ENCODE results near the gene ANKRD63.

The ANKRD63 gene

GRCh38 chr15:40257656-40258450 is 25.0 kb downstream of the ANKRD63 start:
- peak; percentile 22 for DNase-seq (ENCODE audit: low read depth)

DNA sequence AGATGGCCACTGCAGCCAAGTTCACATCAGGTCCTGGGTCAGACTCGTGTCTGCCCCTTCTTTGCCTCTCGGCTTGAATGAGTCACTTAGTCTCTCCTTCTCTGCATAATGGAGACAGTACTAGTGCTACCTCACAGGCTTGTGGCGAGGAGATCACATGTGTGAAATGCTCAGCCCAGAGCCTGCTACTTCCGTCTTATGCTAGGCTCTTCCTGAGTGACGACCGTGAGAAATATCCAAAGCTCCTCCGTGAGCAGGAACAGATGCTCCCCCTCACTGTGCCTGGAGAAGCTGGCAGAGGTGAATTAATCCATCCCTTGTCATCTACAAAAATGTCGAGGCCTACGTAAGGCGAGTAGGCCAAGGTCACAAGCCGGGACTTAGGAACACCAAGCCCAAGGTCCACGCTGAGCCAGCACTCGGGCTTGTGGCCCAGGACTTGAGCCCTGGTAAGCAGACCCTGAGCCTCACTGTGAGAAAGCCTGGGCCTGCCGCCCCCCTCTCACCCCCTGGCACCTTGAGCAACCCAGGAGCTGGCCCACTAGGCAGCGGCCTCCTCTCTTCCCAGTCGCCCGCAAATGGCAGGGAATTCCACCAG is 26.1 kb downstream of the ANKRD63 start:
- DNase-seq (ENCODE audit: low read depth), result peak; percentile 65

- no peak for DNase-seq (ENCODE audit: low read depth)
These were observed 27.8 kb downstream of the ANKRD63 start for GRCh38 chr15:40255033-40255432.

DNA sequence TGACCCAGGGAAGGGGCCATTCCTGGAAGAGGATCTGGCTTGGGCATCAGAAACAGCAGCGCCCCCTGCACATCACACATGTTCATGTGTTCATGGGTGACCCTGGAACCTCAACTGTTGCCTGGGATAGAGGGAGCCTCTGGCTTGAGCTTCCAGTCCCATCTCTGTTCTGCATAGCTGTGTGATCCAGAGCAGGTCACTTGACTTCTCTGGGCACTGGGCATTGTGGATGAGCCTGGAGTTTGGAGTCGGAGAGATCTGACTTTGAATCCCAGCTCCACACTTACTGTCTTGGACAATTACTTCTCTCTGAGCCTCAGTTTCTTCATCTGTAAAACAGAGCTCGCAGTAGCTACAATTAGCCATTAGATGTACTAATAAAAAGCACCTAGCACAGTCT is 28.4 kb downstream of the ANKRD63 start:
- no peak for DNase-seq (ENCODE audit: low read depth)

GRCh38 chr15:40253167-40253790 is 29.6 kb downstream of the ANKRD63 start:
- DNase-seq (ENCODE audit: low read depth), result no peak

- peak; percentile 15 for DNase-seq (ENCODE audit: low read depth)
These were observed 30.3 kb downstream of the ANKRD63 start for GRCh38 chr15:40252438-40253166.

- DNase-seq (ENCODE audit: low read depth), result no peak
These were observed 30.8 kb downstream of the ANKRD63 start for GRCh38 chr15:40252141-40252437.

DNA sequence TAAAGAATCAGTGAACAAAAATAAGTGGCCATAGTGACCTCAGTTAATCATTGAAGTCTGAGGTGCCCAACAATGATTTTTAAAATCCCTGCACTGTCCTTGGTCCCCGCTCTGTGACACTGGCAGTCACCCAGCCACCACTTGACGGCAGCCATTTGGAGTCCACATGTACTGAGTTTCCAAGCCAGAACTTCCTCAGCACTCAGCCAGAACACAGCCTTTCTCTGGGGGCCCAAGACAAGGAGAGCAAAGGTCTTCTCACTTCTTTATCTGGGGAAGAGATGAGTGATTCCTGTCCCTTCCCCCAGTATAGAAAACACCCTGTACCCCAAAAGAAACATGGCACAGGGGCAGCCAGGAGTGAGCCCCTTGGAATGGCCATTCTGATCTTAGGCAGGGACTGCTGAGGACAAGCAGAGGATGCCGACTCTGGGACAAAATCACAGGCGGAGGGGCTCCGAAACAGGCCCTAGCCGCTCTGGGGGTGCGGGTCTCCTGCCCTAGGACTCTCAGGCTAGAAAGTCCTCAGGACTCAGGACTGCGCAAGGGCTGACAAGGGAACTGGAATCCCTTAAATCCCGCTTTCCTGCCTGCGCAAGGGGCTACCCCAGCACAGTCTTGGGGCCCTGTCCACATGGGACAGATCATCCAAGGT is 31.3 kb downstream of the ANKRD63 start:
- DNase-seq (ENCODE audit: low read depth), result no peak

DNA sequence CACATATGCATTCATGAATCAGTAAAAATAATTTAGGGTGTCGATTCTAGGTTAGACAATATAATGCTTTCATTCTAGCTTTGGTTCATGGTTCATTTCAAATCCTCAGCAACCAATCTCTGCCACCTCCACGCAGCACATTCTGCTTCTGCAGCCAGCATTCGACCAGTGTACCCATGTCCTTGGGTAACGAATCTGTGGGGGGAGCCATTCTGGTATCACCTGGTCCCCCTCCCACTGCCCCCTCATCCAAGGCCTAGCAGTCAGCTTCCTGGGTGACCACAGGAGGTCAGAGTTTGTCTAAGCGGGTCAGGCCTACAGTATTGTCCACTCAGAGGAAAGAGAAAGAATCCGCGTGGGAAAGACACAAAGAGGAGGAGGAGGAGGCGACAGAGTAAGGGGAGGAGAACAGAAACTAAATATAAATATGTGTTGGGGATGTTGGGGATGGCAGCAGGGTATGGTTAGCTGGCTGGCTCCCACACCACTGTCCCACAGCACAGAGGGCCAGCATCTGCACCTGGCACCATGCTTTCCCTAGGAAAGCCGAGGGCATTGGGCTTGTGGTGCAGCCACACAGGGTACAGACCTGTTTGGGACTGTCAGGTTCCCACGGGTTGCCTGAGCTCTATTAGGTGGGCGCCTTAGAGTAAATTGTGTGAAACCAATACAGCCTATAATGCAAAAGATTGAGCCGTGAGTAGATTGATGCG is 31.9 kb downstream of the ANKRD63 start:
- DNase-seq (ENCODE audit: low read depth), result no peak

- DNase-seq (ENCODE audit: low read depth), result no peak
These were observed 32.6 kb downstream of the ANKRD63 start for GRCh38 chr15:40250304-40250656.

DNA sequence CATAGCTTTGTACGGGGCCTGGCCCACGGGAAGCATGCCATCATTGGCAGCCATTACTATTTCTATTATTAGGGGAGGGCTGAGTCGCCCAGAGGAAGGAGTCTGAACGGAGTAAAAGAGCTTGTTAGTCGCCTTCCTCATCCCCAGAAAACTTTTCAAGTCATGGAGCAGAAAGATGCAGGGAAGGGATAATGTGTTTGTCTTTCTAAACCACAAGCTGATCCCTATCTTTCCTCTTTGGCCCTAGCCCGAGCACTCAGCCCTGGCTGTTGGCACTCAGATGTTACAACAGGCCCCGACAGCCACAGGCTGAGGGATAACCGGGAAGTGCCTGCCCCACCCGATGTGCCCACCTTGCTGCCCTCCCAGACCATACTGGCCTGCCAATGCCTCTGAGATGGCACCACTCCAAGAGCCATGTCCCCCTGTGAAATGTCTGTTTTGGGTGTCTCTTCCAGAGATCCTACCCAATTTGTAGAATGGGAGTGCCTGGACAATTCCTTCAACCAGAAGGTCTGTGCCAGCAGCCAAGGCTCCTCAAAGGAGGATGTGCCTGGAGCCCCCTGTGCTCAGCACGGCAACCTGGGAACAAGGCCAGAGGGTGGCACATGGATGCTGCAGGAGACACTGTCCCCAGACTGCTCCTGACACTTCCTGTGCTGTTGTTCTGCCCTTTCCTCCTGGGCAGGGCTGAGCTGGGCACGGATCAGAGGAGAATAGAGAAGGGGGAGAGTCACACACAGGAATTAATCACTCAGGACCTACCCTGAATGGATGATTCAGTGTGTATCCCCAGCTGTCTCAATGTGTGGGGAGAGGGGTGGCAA is 33.2 kb downstream of the ANKRD63 start:
- peak; percentile 32 for DNase-seq (ENCODE audit: low read depth)

- no peak for DNase-seq (ENCODE audit: low read depth)
These were observed 34.7 kb downstream of the ANKRD63 start for GRCh38 chr15:40248006-40248783.

DNA sequence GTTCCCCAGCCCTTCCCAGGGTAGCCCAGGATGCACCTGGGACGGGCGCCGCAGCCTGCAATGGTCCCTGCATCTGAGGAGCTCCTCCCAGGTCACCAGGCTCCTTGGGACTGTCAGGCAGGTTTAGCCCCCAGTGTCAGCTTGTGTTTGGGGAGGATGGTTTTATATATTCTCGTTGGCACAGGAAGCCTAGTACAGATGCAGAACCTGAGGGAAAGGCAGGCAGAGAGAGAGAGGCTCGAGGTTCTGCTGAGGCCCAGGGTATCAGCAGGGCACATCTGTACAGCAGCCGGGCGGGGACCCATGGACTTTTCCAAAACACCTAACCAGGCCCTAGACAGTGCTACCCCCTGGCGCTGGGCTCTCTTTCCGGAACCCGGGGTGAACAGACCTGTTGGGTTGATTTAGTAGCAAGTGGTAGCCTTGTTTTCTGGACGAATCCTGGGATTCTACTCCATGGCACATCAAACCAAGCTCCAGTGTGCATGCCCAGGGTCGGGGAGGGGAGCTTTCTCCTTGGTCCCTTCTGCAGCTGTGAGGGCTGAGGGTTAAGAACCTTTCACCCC is 35.4 kb downstream of the ANKRD63 start:
- DNase-seq (ENCODE audit: low read depth), result no peak

GRCh38 chr15:40246496-40247280 is 36.2 kb downstream of the ANKRD63 start:
- DNase-seq (ENCODE audit: low read depth), result no peak

- DNase-seq (ENCODE audit: low read depth), result no peak
These were observed 37.0 kb downstream of the ANKRD63 start for GRCh38 chr15:40245666-40246450.

- no peak for DNase-seq (ENCODE audit: low read depth)
These were observed 37.8 kb downstream of the ANKRD63 start for GRCh38 chr15:40244961-40245523.

GRCh38 chr15:40243126-40243810 is 39.6 kb downstream of the ANKRD63 start:
- no peak for DNase-seq (ENCODE audit: low read depth)

All from iris pigment epithelial cell (primary cell).